Measurements from ENCODE around the gene EZH1.

GRCh38 chr17:42779936-42780850 is 35.4 kb upstream of the EZH1 start, which contains the start of gene WNK4:
- TF ChIP-seq, protein P1, sequence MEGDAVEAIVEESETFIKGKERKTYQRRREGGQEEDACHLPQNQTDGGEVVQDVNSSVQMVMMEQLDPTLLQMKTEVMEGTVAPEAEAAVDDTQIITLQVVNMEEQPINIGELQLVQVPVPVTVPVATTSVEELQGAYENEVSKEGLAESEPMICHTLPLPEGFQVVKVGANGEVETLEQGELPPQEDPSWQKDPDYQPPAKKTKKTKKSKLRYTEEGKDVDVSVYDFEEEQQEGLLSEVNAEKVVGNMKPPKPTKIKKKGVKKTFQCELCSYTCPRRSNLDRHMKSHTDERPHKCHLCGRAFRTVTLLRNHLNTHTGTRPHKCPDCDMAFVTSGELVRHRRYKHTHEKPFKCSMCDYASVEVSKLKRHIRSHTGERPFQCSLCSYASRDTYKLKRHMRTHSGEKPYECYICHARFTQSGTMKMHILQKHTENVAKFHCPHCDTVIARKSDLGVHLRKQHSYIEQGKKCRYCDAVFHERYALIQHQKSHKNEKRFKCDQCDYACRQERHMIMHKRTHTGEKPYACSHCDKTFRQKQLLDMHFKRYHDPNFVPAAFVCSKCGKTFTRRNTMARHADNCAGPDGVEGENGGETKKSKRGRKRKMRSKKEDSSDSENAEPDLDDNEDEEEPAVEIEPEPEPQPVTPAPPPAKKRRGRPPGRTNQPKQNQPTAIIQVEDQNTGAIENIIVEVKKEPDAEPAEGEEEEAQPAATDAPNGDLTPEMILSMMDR (conservative IDR thresholded peaks at IDR 0.05): no peak
- no peak for TF ChIP-seq EZH2 (IDR thresholded peaks at IDR 0.05; ENCODE audit: low read depth)

Measured in PC-9 (cell line).